Activated CD4-positive, alpha-beta T cell treated with anti-CD3 and anti-CD28 coated beads, Interleukin-2, amount 50 U/mL, for 16 hours (primary cell): ENCODE results near the gene ANKRD18A.
"Not testable (repeated sequence)": the region's sequence is repeated elsewhere in the genome, so short reads cannot be mapped to it uniquely, and the experiment has no call there.

Source experiments
- DNase-seq: peaks from one replicate; pipeline ENCODE4 v3.0.0-alpha.2; 2020

The ANKRD18A gene

DNA sequence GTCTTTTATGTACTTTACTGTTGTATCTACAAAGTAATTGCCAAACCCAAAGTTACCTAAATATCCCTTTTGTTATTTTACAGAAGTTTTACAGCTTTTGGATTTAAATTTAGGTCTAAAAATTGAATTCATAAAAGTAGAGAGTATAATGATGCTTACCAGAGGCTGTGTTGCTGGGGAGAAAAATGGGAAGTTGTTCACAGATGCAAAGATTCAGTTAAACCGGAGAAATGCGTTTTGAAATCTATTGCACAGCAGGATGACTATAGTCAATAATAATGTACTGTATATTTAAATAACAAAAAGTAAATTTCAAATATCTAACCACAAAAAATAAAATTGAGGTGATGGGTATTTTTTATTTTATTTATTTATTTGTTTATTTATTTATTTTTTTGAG is 2.6 kb upstream of the ANKRD18A start:
- DNase-seq: no peak

- no peak for DNase-seq
Observed at GRCh38 chr9:38622288-38622674, 1.9 kb upstream of the ANKRD18A start.

DNA sequence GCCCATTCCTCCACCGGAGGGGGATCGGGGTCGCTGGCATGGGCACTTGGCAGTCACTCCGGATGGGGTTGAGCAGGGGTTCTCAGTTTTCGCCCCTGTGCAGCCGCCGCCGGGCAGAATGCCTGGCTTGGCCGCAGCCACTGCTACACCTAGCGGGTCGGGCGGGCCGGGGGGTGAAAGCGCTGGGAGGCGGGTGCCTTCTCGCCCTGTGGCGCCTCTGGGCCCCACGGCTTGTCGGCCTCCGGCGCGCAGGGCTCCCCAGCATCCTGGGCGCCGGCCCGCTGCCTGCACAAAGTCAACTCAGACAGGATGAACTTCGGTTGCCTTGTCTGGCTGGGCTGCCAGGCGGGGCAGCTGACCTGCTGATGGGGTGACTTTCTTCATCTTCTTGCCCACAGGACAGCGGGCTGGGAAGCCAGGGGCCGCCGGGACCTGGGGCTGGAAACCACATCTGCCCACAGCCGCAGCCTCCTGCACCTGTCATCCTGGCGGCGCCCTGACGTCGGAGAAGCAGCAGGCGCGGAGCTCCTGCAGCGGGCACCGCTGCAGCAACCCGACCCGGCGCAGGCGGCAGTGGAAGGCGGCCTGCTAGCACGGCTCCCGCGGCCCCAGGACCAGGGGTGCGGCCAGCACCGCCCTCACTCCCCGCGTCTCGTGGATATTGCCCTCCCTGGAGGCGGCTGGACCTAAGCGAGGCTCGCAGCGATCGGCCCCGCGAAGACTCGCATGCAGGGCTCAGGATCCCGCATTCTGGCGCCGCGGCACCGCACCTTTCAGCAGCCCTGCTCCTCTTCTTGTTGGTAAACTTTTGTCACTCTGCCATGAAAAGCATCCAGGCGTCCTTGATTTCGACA is 1.3 kb upstream of the ANKRD18A start:
- peak; percentile 49 for DNase-seq

- DNase-seq: no peak
Observed at GRCh38 chr9:38619556-38620447, 594 bp downstream of the ANKRD18A start.

- not testable (repeated sequence) for DNase-seq
Observed at GRCh38 chr9:38598029-38598745, 22.2 kb downstream of the ANKRD18A start.

GRCh38 chr9:38595117-38595516 is 25.3 kb downstream of the ANKRD18A start:
- DNase-seq: not testable (repeated sequence)

GRCh38 chr9:38591346-38592063 is 28.9 kb downstream of the ANKRD18A start:
- DNase-seq: peak; percentile 23

- DNase-seq: not testable (repeated sequence)
Observed at GRCh38 chr9:38583765-38584164, 36.6 kb downstream of the ANKRD18A start.

- DNase-seq: not testable (repeated sequence)
Observed at GRCh38 chr9:38580112-38580511, 40.3 kb downstream of the ANKRD18A start.

DNA sequence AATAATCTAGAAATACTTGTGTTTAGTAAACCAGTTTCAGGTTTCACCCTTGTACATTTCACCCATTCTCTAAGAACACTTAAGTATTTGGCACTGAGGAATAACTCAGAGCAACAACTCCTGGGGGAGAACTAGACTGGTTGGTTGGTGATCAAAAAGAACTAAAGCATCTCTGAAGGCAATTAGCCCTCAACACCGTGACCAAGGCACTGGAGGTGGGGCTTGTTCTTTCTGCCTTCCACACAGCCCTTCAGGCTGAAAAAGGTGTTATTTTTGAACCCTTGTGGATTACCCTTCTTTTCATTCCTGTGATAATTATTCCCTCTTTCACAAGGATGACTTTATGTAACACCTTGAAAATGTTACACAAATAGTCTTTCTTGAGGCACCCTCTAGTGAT is 44.2 kb downstream of the ANKRD18A start:
- DNase-seq: not testable (repeated sequence)

DNA sequence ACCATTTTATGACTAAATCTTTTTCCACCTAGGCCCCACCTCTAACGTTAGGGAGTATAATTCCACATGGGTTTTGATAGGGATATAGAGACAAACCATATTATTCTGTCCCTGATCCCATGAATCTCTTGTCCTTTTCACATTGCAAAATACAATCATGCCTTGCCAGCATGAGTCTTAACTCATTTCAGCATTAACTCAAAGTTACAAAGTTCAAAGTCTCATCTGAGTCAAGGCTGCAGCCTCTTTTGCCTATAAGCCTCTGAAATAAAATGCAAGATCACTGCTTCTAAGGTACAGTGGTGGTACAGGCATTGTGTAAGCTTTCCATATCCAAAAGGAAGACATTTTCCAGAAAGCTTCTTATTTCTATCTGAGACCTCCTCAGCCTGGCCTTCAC is 54.3 kb downstream of the ANKRD18A start:
- not testable (repeated sequence) for DNase-seq

- not testable (repeated sequence) for DNase-seq
Observed at GRCh38 chr9:38565178-38565577, 55.2 kb downstream of the ANKRD18A start.

- not testable (repeated sequence) for DNase-seq
Observed at GRCh38 chr9:38563911-38564310, 56.5 kb downstream of the ANKRD18A start.

DNA sequence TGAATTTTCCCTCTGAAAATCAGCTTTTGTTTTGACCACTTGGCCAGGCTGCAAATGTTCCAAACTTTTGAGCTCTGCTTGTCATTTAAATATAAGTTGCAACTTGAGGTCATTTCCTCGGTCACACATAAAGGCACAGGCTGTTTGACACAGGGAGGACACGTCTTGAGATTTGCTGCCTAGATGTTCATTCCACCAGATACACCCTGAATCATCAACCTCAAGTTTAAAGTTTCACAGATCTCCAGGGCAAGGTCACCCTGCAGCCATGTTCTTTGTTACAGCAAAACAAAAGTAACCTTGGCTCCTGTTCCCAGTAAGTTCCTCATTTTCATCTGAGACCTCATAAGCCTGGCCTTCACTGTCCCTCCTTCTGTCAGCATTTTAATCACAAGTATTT is 59.3 kb downstream of the ANKRD18A start:
- DNase-seq: not testable (repeated sequence)

- not testable (repeated sequence) for DNase-seq
Observed at GRCh38 chr9:38559172-38559571, 61.2 kb downstream of the ANKRD18A start.

DNA sequence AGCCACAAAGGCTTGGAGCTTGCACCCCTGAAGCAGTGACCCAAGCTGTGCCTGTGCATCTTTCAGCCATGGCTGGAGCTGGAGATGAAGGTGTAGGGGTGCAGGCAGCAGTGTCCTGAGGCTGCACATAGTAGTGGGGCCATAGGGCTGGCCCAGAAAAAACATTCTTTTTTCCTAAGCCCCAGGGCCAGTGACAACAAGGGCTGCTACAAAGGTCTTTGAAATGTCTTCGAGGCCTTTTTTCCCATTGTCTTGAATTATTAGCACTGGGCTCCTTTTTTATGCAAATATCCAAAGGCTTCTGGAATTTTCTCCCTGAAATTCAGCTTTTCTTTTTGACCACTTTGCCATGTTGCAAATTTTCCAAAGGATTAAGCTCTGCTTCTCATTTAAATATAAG is 62.6 kb downstream of the ANKRD18A start:
- DNase-seq: not testable (repeated sequence)

DNA sequence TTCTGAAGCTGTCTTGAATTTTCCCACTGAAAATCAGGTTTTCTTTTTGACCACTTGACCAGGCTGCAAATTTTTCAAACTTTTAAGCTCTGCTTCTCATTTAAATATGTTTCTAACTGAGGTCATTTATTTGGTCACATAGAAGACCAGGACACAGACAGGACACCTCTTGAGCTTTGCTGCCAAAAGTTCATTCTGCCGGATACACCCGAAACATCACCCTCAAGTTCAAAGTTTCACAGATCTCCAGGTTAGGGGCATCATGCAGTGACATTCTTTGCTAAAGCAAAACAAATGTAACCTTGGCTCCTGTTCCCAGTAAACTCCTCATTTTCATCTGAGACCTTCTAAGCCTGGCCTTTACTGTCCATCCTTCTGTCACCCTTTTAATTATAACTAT is 65.4 kb downstream of the ANKRD18A start:
- DNase-seq: not testable (repeated sequence)

DNA sequence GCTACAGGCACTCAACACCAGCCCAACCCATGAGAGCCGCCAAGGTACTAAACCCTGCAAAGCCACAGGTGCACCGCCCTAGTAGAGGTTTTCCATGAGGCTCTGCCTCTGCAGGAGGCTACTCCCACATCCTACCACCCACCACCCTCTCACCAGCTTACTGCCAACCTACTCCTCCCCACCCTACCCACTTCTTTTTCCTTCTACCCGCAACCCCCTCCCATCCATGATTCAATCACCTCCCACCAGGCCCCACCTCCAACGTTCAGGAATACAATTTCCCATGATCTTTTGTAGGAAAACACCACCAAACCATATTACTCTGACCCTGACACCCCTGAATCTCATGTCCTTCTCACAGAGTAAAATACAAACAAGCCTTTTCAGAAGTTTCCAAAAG is 67.4 kb downstream of the ANKRD18A start:
- not testable (repeated sequence) for DNase-seq

GRCh38 chr9:38546497-38547163 is 73.8 kb downstream of the ANKRD18A start:
- peak; percentile 39 for DNase-seq

DNA sequence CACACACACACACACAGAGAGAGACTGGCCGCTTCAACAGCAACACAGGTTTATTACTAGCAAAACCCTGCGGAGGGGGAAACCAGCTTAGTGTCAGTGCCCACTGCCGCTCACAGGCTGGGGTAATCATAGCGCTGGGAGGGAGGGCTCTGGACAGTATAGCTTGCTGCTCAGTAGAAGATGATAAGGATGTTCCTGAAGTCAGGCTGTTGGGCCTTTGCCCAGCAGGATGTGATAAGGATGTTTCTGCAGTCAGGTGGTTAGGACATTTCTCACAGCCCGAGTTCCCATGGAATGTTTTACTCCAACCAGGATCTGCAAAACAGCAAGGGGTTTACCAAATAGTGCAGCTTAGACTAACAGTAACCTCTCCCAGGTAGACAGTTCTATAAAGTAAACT is 79.9 kb downstream of the ANKRD18A start:
- DNase-seq: not testable (repeated sequence)

DNA sequence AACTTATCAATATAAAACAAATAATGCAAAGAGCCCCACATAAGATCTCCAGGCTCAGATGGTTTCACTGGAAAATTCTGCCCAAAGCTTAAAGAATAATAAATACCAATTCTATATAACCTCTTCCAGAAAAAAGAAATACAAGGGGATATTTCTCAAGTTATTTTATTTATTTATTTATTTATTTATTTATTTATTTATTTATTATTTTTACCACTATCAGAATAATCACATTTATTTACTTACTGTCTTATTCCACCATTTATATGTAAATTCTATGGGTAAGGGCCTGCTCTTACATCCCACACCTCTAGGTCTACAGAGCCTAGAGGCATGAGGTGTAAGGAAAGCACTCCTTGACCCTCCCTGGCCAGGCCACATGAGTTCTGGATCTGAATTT is 91.1 kb downstream of the ANKRD18A start:
- no peak for DNase-seq

DNA sequence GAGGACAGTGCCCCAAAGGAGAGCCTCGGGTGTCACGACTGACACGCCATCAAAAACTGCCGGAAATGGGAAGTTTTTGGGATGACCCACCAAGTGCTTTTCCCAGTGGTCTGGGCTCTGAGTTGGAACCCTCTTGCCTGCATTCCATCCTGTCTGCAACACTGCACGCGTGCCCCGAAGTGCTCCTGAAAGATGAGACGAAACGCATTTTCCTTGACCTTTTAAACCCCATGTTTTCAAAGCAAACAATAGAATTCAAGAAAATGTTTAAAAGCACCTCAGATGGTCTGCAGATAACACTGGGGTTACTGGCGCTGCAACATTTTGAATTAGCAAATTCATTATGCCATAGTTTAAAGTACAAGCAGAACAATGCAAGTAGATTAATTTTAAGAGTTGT is 92.9 kb downstream of the ANKRD18A start:
- DNase-seq: no peak
